Natural killer cell (primary cell): ENCODE data around the gene EHBP1L1. TPM values are rescaled to one million over a fixed set of nuclear protein-coding genes. Genes with fewer than 3 reads are reported as not detected.

Experiments
- ATAC-seq, 3 donors: fragments of 150-1000 bp in 2 of 3; fragments of 200-7000 bp in 1 of 3; cut with Tn5 transposase; 1 replicate in 1 of 3; 2 replicates in 2 of 3; pipeline ENCODE4 v1.10.0; 2021; ENCODE audit warnings: mild to moderate bottlenecking in 2 of 3, moderate library complexity in 2 of 3
- DNase-seq, 2 donors: peaks; one replicate each; pipeline versions ENCODE4 v3.0.0 to v3.0.0-alpha.2; 2013 to 2021; ENCODE audit warnings: mixed read lengths in 1 of 2
- H3K27ac ChIP-seq: one replicate; pipeline ENCODE4 v1.5.1; 2013; ENCODE audit warnings: mild to moderate bottlenecking, low read length
- H3K27me3 ChIP-seq: one replicate; pipeline ENCODE4 v1.6.1; 2013; ENCODE audit warnings: low read length; ENCODE audit not compliant: control insufficient read depth, insufficient read depth
- H3K36me3 ChIP-seq: one replicate; pipeline ENCODE4 v1.6.1; 2013; ENCODE audit warnings: low read length; ENCODE audit not compliant: control insufficient read depth, insufficient read depth
- H3K4me1 ChIP-seq: one replicate; pipeline ENCODE4 v1.6.1; 2013; ENCODE audit warnings: low read length; ENCODE audit not compliant: control insufficient read depth, insufficient read depth
- H3K4me3 ChIP-seq: one replicate; pipeline ENCODE4 v1.5.1; 2013; ENCODE audit warnings: low read length
- H3K9me3 ChIP-seq: one replicate; pipeline ENCODE4 v1.6.1; 2013; ENCODE audit warnings: low read length; ENCODE audit not compliant: control insufficient read depth, insufficient read depth
- H3K27ac Mint-ChIP-seq, 2 donors: one replicate each; pipeline ENCODE4 v1.8.0; 2022; ENCODE audit warnings: mild to moderate bottlenecking in 2 of 2, mixed read lengths in 2 of 2, moderate library complexity in 1 of 2
- H3K27me3 Mint-ChIP-seq, 2 donors: one replicate each; pipeline ENCODE4 v1.8.0; 2022; ENCODE audit warnings: low read depth in 2 of 2, mixed read lengths in 2 of 2
- H3K36me3 Mint-ChIP-seq: one replicate; pipeline ENCODE4 v1.8.0; 2022; ENCODE audit warnings: mixed read lengths
- H3K4me1 Mint-ChIP-seq, 2 donors: one replicate each; pipeline ENCODE4 v1.8.0; 2022; ENCODE audit warnings: mixed read lengths in 2 of 2
- H3K4me3 Mint-ChIP-seq: one replicate; pipeline ENCODE4 v1.8.0; 2022; ENCODE audit warnings: mild to moderate bottlenecking, moderate library complexity, mixed read lengths
- H3K9me3 Mint-ChIP-seq, 2 donors: one replicate each; pipeline ENCODE4 v1.8.0; 2022; ENCODE audit warnings: mixed read lengths in 2 of 2
- CTCF ChIP-seq: fragments of 200-600 bp; IDR thresholded peaks from one replicate; pipeline ENCODE4 v1.8.0; 2022; ENCODE audit warnings: antibody characterized with exemption
- WGBS: methylation state at CpG from one replicate; pipeline ENCODE4 v1.1.7; 2013; ENCODE audit warnings: missing lambda C conversion rate; ENCODE audit not compliant: insufficient coverage; 5-methylcytosine and 5-hydroxymethylcytosine counted together
- intact Hi-C: fragments of 100-400 bp; cut with micrococcal nuclease; formaldehyde crosslinking; loops from one replicate; pipeline ENCODE4 v1.14.2; 2022
- total RNA-seq, 4 donors: library from RNA; stranded (reverse); fragments of 120-200 nt in 1 of 4; gene quantifications; one replicate each; pipeline versions ENCODE4 v1.2.3 to v1.2.4, GENCODE V29; 2013 to 2022

Gene EHBP1L1
- total RNA-seq, 3 donors from 2014 or later (not counting 1 experiment from before 2014, with no cell fraction given): 129 to 137 (median 135) TPM

- H3K9me3 ChIP-seq: no peaks in the 10 kb centered on the region
- DNase-seq: no peak
- peaks cover 35% of the 10 kb centered on the region for H3K36me3 ChIP-seq
- WGBS: 94% methylated on average over 18 of the region's 18 CpGs
- no peaks in the 10 kb centered on the region for H3K36me3 Mint-ChIP-seq
- no peak for ATAC-seq
- no peak overlapping the region for H3K27ac Mint-ChIP-seq
- peaks cover 15% of the 10 kb centered on the region for H3K4me1 ChIP-seq
- TF ChIP-seq CTCF: no peak
- H3K4me3 ChIP-seq: no peak overlapping the region
- H3K27ac ChIP-seq: no peak overlapping the region
- intact Hi-C loops: no loop called here
- peaks cover 11 to 19% of the 10 kb centered on the region in 2 donors for H3K4me1 Mint-ChIP-seq
- no peaks in the 10 kb centered on the region for H3K9me3 Mint-ChIP-seq
- H3K27me3 Mint-ChIP-seq: no peaks in the 10 kb centered on the region
- H3K27me3 ChIP-seq: no peaks in the 10 kb centered on the region
- H3K4me3 Mint-ChIP-seq: peak overlapping the region; percentile 25
Measured at GRCh38 chr11:65537620-65538231, 38.1 kb upstream of the EHBP1L1 start.

- no peak for ATAC-seq
- no peaks in the 10 kb centered on the region for H3K9me3 ChIP-seq
- intact Hi-C loops: no loop called here
- H3K27me3 Mint-ChIP-seq: no peaks in the 10 kb centered on the region
- no peaks in the 10 kb centered on the region for H3K36me3 Mint-ChIP-seq
- no peaks in the 10 kb centered on the region for H3K9me3 Mint-ChIP-seq
- H3K27ac ChIP-seq: no peak overlapping the region
- peaks cover 15% of the 10 kb centered on the region for H3K4me1 ChIP-seq
- peaks cover 36% of the 10 kb centered on the region for H3K36me3 ChIP-seq
- H3K27ac Mint-ChIP-seq: no peak overlapping the region
- no peak for TF ChIP-seq CTCF
- WGBS: 96% methylated on average over 43 of the region's 43 CpGs
- peaks cover 11 to 21% of the 10 kb centered on the region in 2 donors for H3K4me1 Mint-ChIP-seq
- no peak overlapping the region for H3K4me3 ChIP-seq
- DNase-seq: no peak
- H3K4me3 Mint-ChIP-seq: peak overlapping the region; percentile 35
- H3K27me3 ChIP-seq: no peaks in the 10 kb centered on the region
Measured at GRCh38 chr11:65538232-65538914, 37.5 kb upstream of the EHBP1L1 start.

GRCh38 chr11:65538915-65539743 is 36.7 kb upstream of the EHBP1L1 start:
- ATAC-seq (no peak), DNase-seq (peak in 1 of 2 donors; percentile 26)
- Mint-ChIP-seq H3K27me3 (no peaks in the 10 kb centered on the region), H3K27ac (no peak overlapping the region), H3K4me3 (no peak overlapping the region), H3K4me1 (peaks cover 11 to 26% of the 10 kb centered on the region in 2 donors), H3K9me3 (no peaks in the 10 kb centered on the region), H3K36me3 (no peaks in the 10 kb centered on the region)
- H3K4me3 ChIP-seq: no peak overlapping the region
- peaks cover 15% of the 10 kb centered on the region for H3K4me1 ChIP-seq
- no peak for TF ChIP-seq CTCF
- 94% methylated on average over 92 of the region's 92 CpGs for WGBS
- no peak overlapping the region for H3K27ac ChIP-seq
- intact Hi-C loops: no loop called here
- no peaks in the 10 kb centered on the region for H3K27me3 ChIP-seq
- no peaks in the 10 kb centered on the region for H3K9me3 ChIP-seq
- H3K36me3 ChIP-seq: peaks cover 32% of the 10 kb centered on the region
